IPS-20b (cell line): ENCODE results near the gene NDUFAF7.

Experiments
- H3K27ac ChIP-seq: one replicate; pipeline ENCODE4 v1.5.1; 2013; ENCODE audit warnings: low read length
- H3K27me3 ChIP-seq: 2 replicates; pipeline ENCODE4 v1.6.1; 2013; ENCODE audit warnings: mild to moderate bottlenecking, low read length, inconsistent platforms; ENCODE audit not compliant: insufficient read depth
- H3K36me3 ChIP-seq: 2 replicates; pipeline ENCODE4 v1.6.1; 2013; ENCODE audit warnings: low read depth, mild to moderate bottlenecking, inconsistent platforms, low read length, moderate library complexity; ENCODE audit not compliant: insufficient read depth
- H3K4me1 ChIP-seq: 2 replicates; pipeline ENCODE4 v1.6.1; 2013; ENCODE audit warnings: mild to moderate bottlenecking, control low read depth, inconsistent platforms, low read length, moderate library complexity; ENCODE audit not compliant: insufficient read depth
- H3K4me3 ChIP-seq: 2 replicates; pipeline ENCODE4 v1.5.1; 2013; ENCODE audit warnings: mild to moderate bottlenecking, low read length, inconsistent platforms
- H3K9ac ChIP-seq: 2 replicates; pipeline ENCODE4 v1.6.1; 2013; ENCODE audit warnings: low read depth, mild to moderate bottlenecking, inconsistent platforms, low read length, moderate library complexity
- H3K9me3 ChIP-seq: 2 replicates; pipeline ENCODE4 v1.6.1; 2013; ENCODE audit warnings: mild to moderate bottlenecking, low read depth, low read length, inconsistent platforms; ENCODE audit not compliant: insufficient read depth

The NDUFAF7 gene

GRCh38 chr2:37250869-37251740 is 19.6 kb downstream of the NDUFAF7 start:
- no peak overlapping the region for H3K9ac ChIP-seq
- no peak overlapping the region for H3K4me3 ChIP-seq
- no peak overlapping the region for H3K27ac ChIP-seq
- H3K4me1 ChIP-seq = no peaks in the 10 kb centered on the region
- H3K27me3 ChIP-seq = no peaks in the 10 kb centered on the region
- H3K36me3 ChIP-seq = peaks cover 99% of the 10 kb centered on the region
- H3K9me3 ChIP-seq = no peaks in the 10 kb centered on the region

- Histone ChIP-seq H3K36me3 (peaks cover 65% of the 10 kb centered on the region), H3K4me1 (no peaks in the 10 kb centered on the region; the same call in 1 of the 2 replicates), H3K9ac (no peak overlapping the region), H3K4me3 (no peak overlapping the region), H3K9me3 (no peaks in the 10 kb centered on the region), H3K27me3 (no peaks in the 10 kb centered on the region), H3K27ac (no peak overlapping the region)
These were observed 31.1 kb downstream of the NDUFAF7 start for GRCh38 chr2:37262522-37262921.

GRCh38 chr2:37263839-37264238 is 32.4 kb downstream of the NDUFAF7 start:
- no peak overlapping the region for H3K27ac ChIP-seq
- peaks cover 64% of the 10 kb centered on the region for H3K36me3 ChIP-seq
- no peaks in the 10 kb centered on the region for H3K9me3 ChIP-seq
- no peak overlapping the region for H3K4me3 ChIP-seq
- no peaks in the 10 kb centered on the region for H3K27me3 ChIP-seq
- H3K9ac ChIP-seq = no peak overlapping the region
- H3K4me1 ChIP-seq = no peaks in the 10 kb centered on the region; the same call in 1 of the 2 replicates

DNA sequence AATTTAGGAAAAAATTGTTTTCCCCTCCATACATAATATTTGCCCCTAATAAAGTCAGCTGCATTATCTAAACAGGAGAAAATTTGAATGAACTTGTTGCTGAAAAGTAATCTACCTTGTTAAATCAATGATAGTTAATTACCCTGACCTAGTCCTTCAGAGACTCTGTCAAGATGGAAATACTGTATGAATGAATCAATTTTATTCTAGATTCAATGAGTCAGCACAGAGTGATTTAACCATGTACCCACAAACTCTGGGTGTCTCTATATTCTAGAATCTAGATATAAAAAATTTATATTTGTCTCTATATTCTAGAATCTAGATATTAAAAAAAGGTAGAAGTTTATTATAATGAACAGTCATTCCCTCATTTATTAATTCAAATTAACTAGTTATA is 36.2 kb downstream of the NDUFAF7 start:
- no peaks in the 10 kb centered on the region for H3K9me3 ChIP-seq
- H3K27ac ChIP-seq = no peak overlapping the region
- H3K4me1 ChIP-seq = peaks cover 6% of the 10 kb centered on the region
- H3K9ac ChIP-seq = no peak overlapping the region
- H3K36me3 ChIP-seq = peaks cover 81% of the 10 kb centered on the region
- no peak overlapping the region for H3K4me3 ChIP-seq
- H3K27me3 ChIP-seq = no peaks in the 10 kb centered on the region

- H3K36me3 ChIP-seq = peaks cover 85% of the 10 kb centered on the region
- no peaks in the 10 kb centered on the region for H3K9me3 ChIP-seq
- H3K27ac ChIP-seq = no peak overlapping the region
- peaks cover 6% of the 10 kb centered on the region for H3K4me1 ChIP-seq
- H3K9ac ChIP-seq = no peak overlapping the region
- no peaks in the 10 kb centered on the region for H3K27me3 ChIP-seq
- no peak overlapping the region for H3K4me3 ChIP-seq
These were observed 36.7 kb downstream of the NDUFAF7 start for GRCh38 chr2:37268111-37268510.

DNA sequence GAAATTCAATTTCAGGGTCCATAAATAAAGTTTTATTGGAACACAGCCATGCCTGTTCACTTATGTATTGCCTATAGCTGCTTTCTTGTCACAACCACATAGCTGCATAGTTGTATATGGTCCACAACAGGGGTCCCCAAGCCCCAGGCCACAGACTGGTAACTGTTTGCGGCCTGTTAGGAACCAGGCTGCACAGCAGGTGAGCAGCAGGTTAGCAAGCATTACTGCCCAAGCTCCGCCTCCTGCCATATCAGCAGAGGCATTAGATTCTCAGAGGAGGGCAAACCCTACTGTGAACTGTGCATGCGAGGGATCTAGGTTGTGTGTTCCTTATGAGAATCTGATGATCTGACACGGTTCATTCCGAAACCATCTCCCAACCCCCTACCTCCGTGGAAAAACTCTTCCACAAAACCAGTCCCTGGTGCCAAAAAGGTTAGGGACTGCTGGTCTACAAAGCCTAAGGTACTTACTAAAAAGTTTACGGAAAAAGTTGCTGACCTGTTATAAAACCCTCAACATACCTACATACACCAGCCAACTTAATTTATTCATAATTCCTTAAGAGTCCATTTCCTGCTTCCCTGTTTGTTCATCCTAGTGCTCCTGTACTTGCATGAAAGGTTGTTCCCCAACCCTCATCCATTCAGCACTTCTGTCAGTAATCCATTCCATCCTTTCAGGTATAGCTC is 40.1 kb downstream of the NDUFAF7 start:
- no peak overlapping the region for H3K9ac ChIP-seq
- no peak overlapping the region for H3K4me3 ChIP-seq
- no peaks in the 10 kb centered on the region for H3K27me3 ChIP-seq
- H3K27ac ChIP-seq = no peak overlapping the region
- H3K9me3 ChIP-seq = no peaks in the 10 kb centered on the region
- peaks cover 95% of the 10 kb centered on the region for H3K36me3 ChIP-seq
- H3K4me1 ChIP-seq = peaks cover 6% of the 10 kb centered on the region; the same call in 1 of the 2 replicates

- Histone ChIP-seq H3K36me3 (peaks cover 90% of the 10 kb centered on the region), H3K27ac (no peak overlapping the region), H3K27me3 (no peaks in the 10 kb centered on the region), H3K9me3 (no peaks in the 10 kb centered on the region), H3K4me3 (no peak overlapping the region), H3K4me1 (peaks cover 6% of the 10 kb centered on the region; the same call in 1 of the 2 replicates), H3K9ac (no peak overlapping the region)
These were observed 43.0 kb downstream of the NDUFAF7 start for GRCh38 chr2:37274359-37274965.

DNA sequence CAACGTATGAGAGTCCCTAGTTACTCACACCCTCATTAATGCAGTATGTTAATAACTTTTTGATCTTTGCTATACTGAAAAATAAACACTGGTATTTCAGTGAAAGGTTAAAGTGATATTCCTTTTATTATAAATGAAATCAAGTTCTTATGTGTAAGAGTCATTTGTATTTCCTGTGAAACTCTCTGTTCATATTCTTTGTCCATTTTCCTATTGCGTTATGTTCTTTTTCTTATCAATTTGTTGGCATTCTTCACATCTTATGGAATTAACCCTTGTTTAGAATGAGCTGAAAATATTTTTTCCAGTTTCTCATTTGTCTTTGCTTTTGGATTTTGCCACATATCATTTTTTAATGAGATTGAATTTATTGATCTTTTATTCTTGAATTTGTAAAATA is 44.8 kb downstream of the NDUFAF7 start:
- H3K4me3 ChIP-seq = no peak overlapping the region
- peaks cover 91% of the 10 kb centered on the region for H3K36me3 ChIP-seq
- H3K9me3 ChIP-seq = no peaks in the 10 kb centered on the region
- H3K27ac ChIP-seq = no peak overlapping the region
- no peak overlapping the region for H3K9ac ChIP-seq
- no peaks in the 10 kb centered on the region for H3K27me3 ChIP-seq
- H3K4me1 ChIP-seq = peaks cover 5% of the 10 kb centered on the region; the same call in 1 of the 2 replicates

DNA sequence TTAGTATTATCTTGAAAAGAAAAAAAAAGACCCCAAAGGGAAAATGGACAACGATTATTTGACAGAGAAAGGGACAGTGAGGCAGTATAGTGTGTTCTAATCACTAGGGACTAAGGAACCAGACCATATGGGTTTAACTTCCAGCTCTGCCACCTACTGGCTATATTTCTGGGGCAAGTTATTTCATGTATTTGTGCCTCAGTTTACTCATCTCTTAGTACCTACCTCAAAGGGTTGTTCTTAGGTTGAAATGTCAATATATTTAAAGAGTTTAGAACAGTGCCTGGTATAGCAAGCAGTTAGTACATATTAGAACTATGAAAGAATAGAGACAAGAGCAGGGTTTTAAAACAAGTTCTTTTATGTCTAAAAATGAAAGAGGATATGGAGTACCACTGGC is 50.5 kb downstream of the NDUFAF7 start:
- H3K27ac ChIP-seq = no peak overlapping the region

DNA sequence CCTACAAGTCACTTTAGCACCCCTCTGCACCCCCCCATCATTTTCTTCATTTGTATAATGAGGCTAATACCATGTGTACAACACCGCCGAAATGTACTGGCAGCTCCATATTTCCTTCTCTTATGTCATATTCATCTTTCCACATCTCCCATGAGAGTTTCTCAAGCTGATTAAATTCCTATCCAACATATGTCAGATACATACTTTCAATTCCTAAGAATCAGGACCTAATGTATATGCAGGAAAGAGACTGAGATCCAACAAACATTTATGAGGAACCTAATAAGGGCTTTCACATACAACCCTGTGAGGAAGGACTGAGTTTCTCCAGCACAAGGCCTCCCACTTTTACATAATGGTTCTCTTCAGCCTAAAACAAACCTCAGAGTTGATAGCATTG is 51.3 kb downstream of the NDUFAF7 start:
- peaks cover 83% of the 10 kb centered on the region for H3K36me3 ChIP-seq
- no peak overlapping the region for H3K4me3 ChIP-seq
- H3K9ac ChIP-seq = no peak overlapping the region
- no peaks in the 10 kb centered on the region for H3K4me1 ChIP-seq
- H3K9me3 ChIP-seq = no peaks in the 10 kb centered on the region
- H3K27ac ChIP-seq = no peak overlapping the region
- H3K27me3 ChIP-seq = no peaks in the 10 kb centered on the region

More for the DNA sequence above, 50.5 kb downstream of the NDUFAF7 start:
- no peak overlapping the region for H3K4me3 ChIP-seq
- peaks cover 84% of the 10 kb centered on the region for H3K36me3 ChIP-seq
- H3K27me3 ChIP-seq = no peaks in the 10 kb centered on the region
- H3K4me1 ChIP-seq = no peaks in the 10 kb centered on the region
- H3K9me3 ChIP-seq = no peaks in the 10 kb centered on the region
- H3K9ac ChIP-seq = no peak overlapping the region

- Histone ChIP-seq H3K9me3 (no peaks in the 10 kb centered on the region), H3K27me3 (no peaks in the 10 kb centered on the region), H3K9ac (no peak overlapping the region), H3K27ac (no peak overlapping the region), H3K4me1 (no peaks in the 10 kb centered on the region), H3K36me3 (peaks cover 83% of the 10 kb centered on the region), H3K4me3 (no peak overlapping the region)
These were observed 51.7 kb downstream of the NDUFAF7 start for GRCh38 chr2:37283207-37283606.
